ENCODE measurements around the gene ABHD1.

ABHD1 gene

GRCh38 chr2:27135478-27135955, 11.9 kb downstream of the ABHD1 start:
- no peak for DNase-seq (ENCODE audit: low read depth, low spot score)

- DNase-seq (ENCODE audit: low read depth, low spot score), result no peak
Observed at GRCh38 chr2:27136751-27137150, 13.1 kb downstream of the ABHD1 start.

- DNase-seq (ENCODE audit: low read depth, low spot score), result no peak
Observed at GRCh38 chr2:27137322-27137935, 13.8 kb downstream of the ABHD1 start.

- DNase-seq (ENCODE audit: low read depth, low spot score), result no peak
Observed at GRCh38 chr2:27138111-27138510, 14.5 kb downstream of the ABHD1 start.

GRCh38 chr2:27139310-27139709, 15.7 kb downstream of the ABHD1 start, which contains the start of gene PRR30:
TSS of gene PRR30 (minus strand) at chr2:27139410. CDS start at chr2:27138329, 1,081 bp downstream.
- no peak for DNase-seq (ENCODE audit: low read depth, low spot score)

- DNase-seq (ENCODE audit: low read depth, low spot score), result no peak
Observed at GRCh38 chr2:27143285-27143684, 19.7 kb downstream of the ABHD1 start.

- no peak for DNase-seq (ENCODE audit: low read depth, low spot score)
Observed at GRCh38 chr2:27145682-27146081, 22.1 kb downstream of the ABHD1 start.

GRCh38 chr2:27147935-27148334, 24.3 kb downstream of the ABHD1 start:
- DNase-seq (ENCODE audit: low read depth, low spot score), result no peak

GRCh38 chr2:27148801-27149439, 25.3 kb downstream of the ABHD1 start, which contains the start of gene TCF23:
TSS of gene TCF23 (plus strand) at chr2:27149004. CDS start at chr2:27149134, 130 bp downstream.
- no peak for DNase-seq (ENCODE audit: low read depth, low spot score)

- no peak for DNase-seq (ENCODE audit: low read depth, low spot score)
Observed at GRCh38 chr2:27149570-27150405, 26.2 kb downstream of the ABHD1 start.

GRCh38 chr2:27150639-27151230, 27.1 kb downstream of the ABHD1 start:
- DNase-seq (ENCODE audit: low read depth, low spot score), result no peak

GRCh38 chr2:27152102-27152795, 28.6 kb downstream of the ABHD1 start:
- DNase-seq (ENCODE audit: low read depth, low spot score), result no peak

- DNase-seq (ENCODE audit: low read depth, low spot score), result no peak
Observed at GRCh38 chr2:27152796-27153464, 29.3 kb downstream of the ABHD1 start.

GRCh38 chr2:27154488-27154887, 30.9 kb downstream of the ABHD1 start:
- no peak for DNase-seq (ENCODE audit: low read depth, low spot score)

- no peak for DNase-seq (ENCODE audit: low read depth, low spot score)
Observed at GRCh38 chr2:27155069-27155520, 31.5 kb downstream of the ABHD1 start.

- DNase-seq (ENCODE audit: low read depth, low spot score), result no peak
Observed at GRCh38 chr2:27158468-27158867, 34.9 kb downstream of the ABHD1 start.

GRCh38 chr2:27159271-27159670, 35.7 kb downstream of the ABHD1 start:
- no peak for DNase-seq (ENCODE audit: low read depth, low spot score)

GRCh38 chr2:27160191-27160590, 36.6 kb downstream of the ABHD1 start:
- DNase-seq (ENCODE audit: low read depth, low spot score), result no peak

GRCh38 chr2:27162151-27163121, 38.8 kb downstream of the ABHD1 start:
- no peak for DNase-seq (ENCODE audit: low read depth, low spot score)
